Activated CD4-positive, alpha-beta T cell treated with anti-CD3 and anti-CD28 coated beads, Interleukin-2, Interleukin-6, amounts not matched to agents 100 ng/mL and 50 ng/mL, durations not matched to agents 16 hours and 8 hours (primary cell): Measurements from ENCODE around the gene KCNT2.
"Not testable (repeated sequence)": the region's sequence is repeated elsewhere in the genome, so short reads cannot be mapped to it uniquely, and the experiment has no call there.

Source experiments
- DNase-seq: peaks from one replicate; pipeline ENCODE4 v3.0.0-alpha.2; 2020

KCNT2 gene

GRCh38 chr1:196590012-196590708, 18.1 kb downstream of the KCNT2 start:
- no peak for DNase-seq

GRCh38 chr1:196584696-196585095, 23.5 kb downstream of the KCNT2 start:
- no peak for DNase-seq

GRCh38 chr1:196577386-196577785, 30.9 kb downstream of the KCNT2 start:
- no peak for DNase-seq

GRCh38 chr1:196573226-196573625, 35.0 kb downstream of the KCNT2 start:
- no peak for DNase-seq

- DNase-seq = no peak
Measured at GRCh38 chr1:196567238-196567637, 41.0 kb downstream of the KCNT2 start.

- DNase-seq = no peak
Measured at GRCh38 chr1:196563768-196564167, 44.5 kb downstream of the KCNT2 start.

GRCh38 chr1:196559314-196559713, 48.9 kb downstream of the KCNT2 start:
- DNase-seq = no peak

- no peak for DNase-seq
Measured at GRCh38 chr1:196558411-196558810, 49.8 kb downstream of the KCNT2 start.

- no peak for DNase-seq
Measured at GRCh38 chr1:196557797-196558196, 50.4 kb downstream of the KCNT2 start.

GRCh38 chr1:196550731-196551130, 57.5 kb downstream of the KCNT2 start:
- no peak for DNase-seq

GRCh38 chr1:196546272-196547111, 61.7 kb downstream of the KCNT2 start:
- DNase-seq = no peak

- no peak for DNase-seq
Measured at GRCh38 chr1:196545222-196545621, 63.0 kb downstream of the KCNT2 start.

- DNase-seq = no peak
Measured at GRCh38 chr1:196544617-196545016, 63.6 kb downstream of the KCNT2 start.

GRCh38 chr1:196543833-196544232, 64.4 kb downstream of the KCNT2 start:
- DNase-seq = no peak

- no peak for DNase-seq
Measured at GRCh38 chr1:196538473-196538872, 69.8 kb downstream of the KCNT2 start.

- no peak for DNase-seq
Measured at GRCh38 chr1:196535727-196536126, 72.5 kb downstream of the KCNT2 start.

- no peak for DNase-seq
Measured at GRCh38 chr1:196531737-196532524, 76.3 kb downstream of the KCNT2 start.

GRCh38 chr1:196527919-196528318, 80.3 kb downstream of the KCNT2 start:
- DNase-seq = no peak

- not testable (repeated sequence) for DNase-seq
Measured at GRCh38 chr1:196522574-196523345, 85.5 kb downstream of the KCNT2 start.

- no peak for DNase-seq
Measured at GRCh38 chr1:196517193-196517592, 91.0 kb downstream of the KCNT2 start.

GRCh38 chr1:196516373-196516772, 91.9 kb downstream of the KCNT2 start:
- DNase-seq = no peak

- DNase-seq = no peak
Measured at GRCh38 chr1:196515904-196516303, 92.3 kb downstream of the KCNT2 start.

GRCh38 chr1:196513821-196514220, 94.4 kb downstream of the KCNT2 start:
- no peak for DNase-seq
